Measurements from ENCODE around the gene HPD. TPM values are rescaled to one million over a fixed set of nuclear protein-coding genes. Genes with fewer than 3 reads are reported as not detected.

The HPD gene
- total RNA-seq, 1 experiment from 2014 or later: 0.51 TPM

DNA sequence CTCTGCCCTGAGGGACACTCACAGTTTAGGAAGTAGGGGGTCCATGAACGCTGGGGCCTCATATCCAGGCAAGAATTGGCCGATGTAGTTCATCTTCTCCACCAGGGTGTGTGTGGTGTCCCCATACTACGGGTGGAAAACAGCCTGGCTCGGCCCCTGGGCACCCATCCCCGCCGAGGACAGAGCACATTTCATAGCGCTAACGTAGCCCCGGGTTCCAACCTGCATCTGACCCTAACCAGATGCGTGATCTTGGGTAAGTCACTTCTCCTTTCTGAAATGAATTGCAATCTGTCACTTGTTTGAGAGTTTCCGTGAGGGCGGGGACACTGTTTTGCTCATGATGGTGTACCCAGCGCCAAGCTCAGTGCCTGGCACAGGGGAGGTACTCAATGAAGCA lies 9.0 kb downstream of the HPD start:
- Histone ChIP-seq H3K9me3 (ENCODE audit: control insufficient read depth, insufficient read depth, low read depth, low read length) (no peaks in the 10 kb centered on the region), H3K4me1 (ENCODE audit: control insufficient read depth, insufficient read depth, low read length) (no peaks in the 10 kb centered on the region), H3K36me3 (ENCODE audit: control insufficient read depth, insufficient read depth, low read length) (no peaks in the 10 kb centered on the region), H3K27me3 (ENCODE audit: control insufficient read depth, insufficient read depth, low read length) (no peaks in the 10 kb centered on the region), H3K4me3 (ENCODE audit: low read depth in 2 of 2, low read length in 2 of 2) (no peak overlapping the region), H3K27ac (ENCODE audit: low read length) (no peak overlapping the region)
- peak; percentile 56; the same call in 1 of the 2 replicates for ATAC-seq
- ChIA-PET POLR2A (no interaction called here), CTCF (no interaction called here)
- in situ Hi-C loops (cut with HindIII; ENCODE audit: low pct_unique_long_range_greater_than_20kb, low sequenced_read_pairs): no loop called here
- no TSS peak for BruUV-seq (replicated peaks)
- intact Hi-C loops (cut with micrococcal nuclease; ENCODE audit: unreplicated experiment): no loop called here
- TF ChIP-seq POLR2AphosphoS5 (IDR thresholded peaks at IDR 0.05; ENCODE audit: low read depth, low read length) (no peak), CTCF (IDR thresholded peaks at IDR 0.05) (no peak), TCF7L2 (IDR thresholded peaks at IDR 0.05; ENCODE audit: low read depth, low read length) (no peak), SIN3A (IDR thresholded peaks at IDR 0.05; ENCODE audit: borderline replicate concordance, insufficient read depth, low read depth, low read length) (no peak)
- TF ChIP-seq, protein P1, sequence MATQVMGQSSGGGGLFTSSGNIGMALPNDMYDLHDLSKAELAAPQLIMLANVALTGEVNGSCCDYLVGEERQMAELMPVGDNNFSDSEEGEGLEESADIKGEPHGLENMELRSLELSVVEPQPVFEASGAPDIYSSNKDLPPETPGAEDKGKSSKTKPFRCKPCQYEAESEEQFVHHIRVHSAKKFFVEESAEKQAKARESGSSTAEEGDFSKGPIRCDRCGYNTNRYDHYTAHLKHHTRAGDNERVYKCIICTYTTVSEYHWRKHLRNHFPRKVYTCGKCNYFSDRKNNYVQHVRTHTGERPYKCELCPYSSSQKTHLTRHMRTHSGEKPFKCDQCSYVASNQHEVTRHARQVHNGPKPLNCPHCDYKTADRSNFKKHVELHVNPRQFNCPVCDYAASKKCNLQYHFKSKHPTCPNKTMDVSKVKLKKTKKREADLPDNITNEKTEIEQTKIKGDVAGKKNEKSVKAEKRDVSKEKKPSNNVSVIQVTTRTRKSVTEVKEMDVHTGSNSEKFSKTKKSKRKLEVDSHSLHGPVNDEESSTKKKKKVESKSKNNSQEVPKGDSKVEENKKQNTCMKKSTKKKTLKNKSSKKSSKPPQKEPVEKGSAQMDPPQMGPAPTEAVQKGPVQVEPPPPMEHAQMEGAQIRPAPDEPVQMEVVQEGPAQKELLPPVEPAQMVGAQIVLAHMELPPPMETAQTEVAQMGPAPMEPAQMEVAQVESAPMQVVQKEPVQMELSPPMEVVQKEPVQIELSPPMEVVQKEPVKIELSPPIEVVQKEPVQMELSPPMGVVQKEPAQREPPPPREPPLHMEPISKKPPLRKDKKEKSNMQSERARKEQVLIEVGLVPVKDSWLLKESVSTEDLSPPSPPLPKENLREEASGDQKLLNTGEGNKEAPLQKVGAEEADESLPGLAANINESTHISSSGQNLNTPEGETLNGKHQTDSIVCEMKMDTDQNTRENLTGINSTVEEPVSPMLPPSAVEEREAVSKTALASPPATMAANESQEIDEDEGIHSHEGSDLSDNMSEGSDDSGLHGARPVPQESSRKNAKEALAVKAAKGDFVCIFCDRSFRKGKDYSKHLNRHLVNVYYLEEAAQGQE (IDR thresholded peaks at IDR 0.05; ENCODE audit: insufficient read depth in 1 of 2, low read depth in 2 of 2, low read length in 1 of 2): no peak
- DNase-seq (ENCODE audit: low read depth, low spot score): no peak

DNA sequence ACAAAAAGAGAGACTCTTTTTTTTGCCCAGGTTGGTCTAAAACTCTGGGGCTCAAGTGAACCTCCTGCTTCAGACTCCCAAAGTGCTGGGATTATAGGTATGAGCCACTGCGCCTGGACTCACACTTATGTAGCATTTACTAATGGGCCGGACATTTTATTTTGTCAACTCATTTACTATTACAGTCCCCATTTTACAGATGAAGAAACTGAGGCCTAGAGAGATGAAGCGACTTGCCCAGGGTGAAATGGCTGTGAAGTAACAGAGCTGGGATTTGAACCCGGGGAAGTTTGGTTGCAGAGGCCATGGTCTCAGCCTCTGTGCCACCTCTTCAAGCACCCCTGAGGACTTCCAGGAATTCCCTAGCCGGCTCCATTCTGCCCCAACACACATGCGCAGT lies 9.4 kb downstream of the HPD start:
- in situ Hi-C loops (cut with HindIII; ENCODE audit: low pct_unique_long_range_greater_than_20kb, low sequenced_read_pairs) (no loop called here), intact Hi-C loops (cut with micrococcal nuclease; ENCODE audit: unreplicated experiment) (no loop called here)
- ATAC-seq: no peak
- Histone ChIP-seq H3K27ac (ENCODE audit: low read length) (no peak overlapping the region), H3K9me3 (ENCODE audit: control insufficient read depth, insufficient read depth, low read depth, low read length) (no peaks in the 10 kb centered on the region), H3K4me3 (ENCODE audit: low read depth in 2 of 2, low read length in 2 of 2) (no peak overlapping the region), H3K36me3 (ENCODE audit: control insufficient read depth, insufficient read depth, low read length) (no peaks in the 10 kb centered on the region), H3K4me1 (ENCODE audit: control insufficient read depth, insufficient read depth, low read length) (no peaks in the 10 kb centered on the region), H3K27me3 (ENCODE audit: control insufficient read depth, insufficient read depth, low read length) (no peaks in the 10 kb centered on the region)
- CTCF ChIA-PET: no interaction called here
- BruUV-seq (replicated peaks): no TSS peak
- DNase-seq (ENCODE audit: low read depth, low spot score): no peak
- TF ChIP-seq TCF7L2 (IDR thresholded peaks at IDR 0.05; ENCODE audit: low read depth, low read length) (no peak), SIN3A (IDR thresholded peaks at IDR 0.05; ENCODE audit: borderline replicate concordance, insufficient read depth, low read depth, low read length) (no peak)
- TF ChIP-seq, protein P1 (IDR thresholded peaks at IDR 0.05; ENCODE audit: insufficient read depth in 1 of 2, low read depth in 2 of 2, low read length in 1 of 2): no peak
- POLR2A ChIA-PET: no interaction called here

Measured in Panc1 (cell line).